HepG2 (cell line): ENCODE data around the gene YKT6. TPM values are rescaled to one million over a fixed set of nuclear protein-coding genes. Genes with fewer than 3 reads are reported as not detected.

ENCODE experiments used
- ATAC-seq: fragments of 200-7000 bp; cut with Tn5 transposase; 3 replicates; pipeline ENCODE4 v1.9.1; 2020; ENCODE audit warnings: mild to moderate bottlenecking, moderate library complexity
- BruUV-seq: library from RNA; stranded (reverse); fragments of 400-500 nt; replicated peaks from 2 replicates; lab custom pipeline; 2021; lab: Mats Ljungman, UMichigan
- CTCF ChIA-PET: fragments of 300-600 bp; formaldehyde crosslinking; extraction: SDS; loops from one replicate; lab custom pipeline; 2021; ENCODE audit warnings: low total read pairs, inconsistent platforms, low intra/inter-chr PET ratio; lab: Yijun Ruan, JAX
- POLR2A ChIA-PET: fragments of 350-600 bp; sonication (Branson Sonifier 250); formaldehyde crosslinking; loops from one replicate; lab custom pipeline; 2020; ENCODE audit warnings: antibody characterized with exemption, inconsistent platforms; lab: Yijun Ruan, JAX
- DNase-seq: peaks from one replicate; pipeline ENCODE4 v3.0.0-alpha.2; 2015; ENCODE audit warnings: low spot score
- FAIRE-seq: peaks from 3 replicates; lab custom pipeline; 2011; peaks lifted over from hg19 to GRCh38; lab: Jason Lieb, UNC
- H2AFZ ChIP-seq: one replicate; pipeline ENCODE4 v1.6.1; 2011; ENCODE audit warnings: low read length, inconsistent platforms
- H3K27ac ChIP-seq: fragments of 300-600 bp; 3 replicates; pipeline ENCODE4 v1.8.0; 2011; ENCODE audit warnings: mixed run types, mild to moderate bottlenecking, mixed read lengths, low read length, inconsistent platforms; ENCODE audit not compliant: insufficient read depth; ENCODE audit errors: extremely low read length
- H3K27me3 ChIP-seq, 2 experiments: fragments of 200-600 bp in 1 of 2; 2 replicates in 1 of 2; 3 replicates in 1 of 2; pipeline versions ENCODE4 v1.6.0 to v1.8.0; 2011; ENCODE audit warnings: low read length in 2 of 2, mild to moderate bottlenecking in 2 of 2, moderate library complexity in 2 of 2, inconsistent platforms in 1 of 2; ENCODE audit not compliant: insufficient read depth in 2 of 2, control insufficient read depth in 1 of 2
- H3K36me3 ChIP-seq, 2 experiments: fragments of 200-600 bp in 1 of 2; replicated peaks in 1 of 2; 2 replicates in 1 of 2; 3 replicates in 1 of 2; pipeline versions ENCODE4 v1.5.1 to v1.8.0; 2011; ENCODE audit warnings: low read length in 2 of 2, inconsistent platforms in 1 of 2; ENCODE audit not compliant: insufficient read depth in 2 of 2, control insufficient read depth in 1 of 2
- H3K4me1 ChIP-seq: 2 replicates; pipeline ENCODE4 v1.5.1; 2012; ENCODE audit warnings: low read length, inconsistent platforms; ENCODE audit not compliant: insufficient read depth
- H3K4me2 ChIP-seq: 2 replicates; pipeline ENCODE4 v1.6.0; 2011; ENCODE audit warnings: low read depth, low read length, inconsistent platforms
- H3K4me3 ChIP-seq, 3 experiments: fragments of 200-600 bp in 1 of 3; sonication (generic), shearing (Covaris generic) in 1 of 3; replicated peaks in 1 of 3; 2 replicates each; pipeline ENCODE4 v1.5.1; 2011 to 2016; ENCODE audit warnings: low read length in 3 of 3, inconsistent platforms in 2 of 3, low read depth in 2 of 3, mild to moderate bottlenecking in 2 of 3, control low read depth in 1 of 3, mixed read lengths in 1 of 3; ENCODE audit not compliant: insufficient read depth in 1 of 3
- H3K79me2 ChIP-seq: one replicate; pipeline ENCODE4 v1.6.1; 2011; ENCODE audit warnings: low read length, inconsistent platforms; ENCODE audit not compliant: insufficient read depth
- H3K9ac ChIP-seq: 2 replicates; pipeline ENCODE4 v1.6.0; 2011; ENCODE audit warnings: mild to moderate bottlenecking, low read depth, low read length, inconsistent platforms; ENCODE audit not compliant: insufficient read depth
- H3K9me3 ChIP-seq: 2 replicates; pipeline ENCODE4 v1.5.1; 2012; ENCODE audit warnings: mild to moderate bottlenecking, low read length
- H4K20me1 ChIP-seq: 2 replicates; pipeline ENCODE4 v1.6.0; 2011; ENCODE audit warnings: inconsistent platforms, mild to moderate bottlenecking, low read length, moderate library complexity; ENCODE audit not compliant: insufficient read depth
- BHLHE40 ChIP-seq: IDR thresholded peaks from 2 replicates; pipeline ENCODE4 v1.6.1; 2011; ENCODE audit warnings: low read length, improper control_type of control experiment
- IRX3 ChIP-seq: sonication (generic); formaldehyde crosslinking; IDR thresholded peaks from 2 replicates; pipeline ENCODE4 v1.8.1; 2023; ENCODE audit warnings: mild to moderate bottlenecking, low read depth, missing genetic modification reagents, borderline replicate concordance
- ISL2 ChIP-seq: sonication (generic); formaldehyde crosslinking; IDR thresholded peaks from 2 replicates; pipeline ENCODE4 v1.5.0; 2020; ENCODE audit warnings: missing genetic modification reagents
- MLLT10 ChIP-seq: sonication (generic); formaldehyde crosslinking; IDR thresholded peaks from 2 replicates; pipeline ENCODE4 v1.4.0; 2020; ENCODE audit warnings: missing genetic modification reagents
- MYNN ChIP-seq: sonication (generic); formaldehyde crosslinking; IDR thresholded peaks from 2 replicates; pipeline ENCODE4 v1.4.0; 2020; ENCODE audit warnings: mild to moderate bottlenecking, low read depth, missing genetic modification reagents
- PRPF4 ChIP-seq: fragments of 200-400 bp; formaldehyde crosslinking; IDR thresholded peaks from 2 replicates; pipeline ENCODE4 v1.6.1; 2016; ENCODE audit warnings: low read length, low read depth; ENCODE audit not compliant: poor library complexity, severe bottlenecking
- SNAPC2 ChIP-seq: sonication (generic); formaldehyde crosslinking; IDR thresholded peaks from 2 replicates; pipeline ENCODE4 v1.8.1; 2022; ENCODE audit warnings: mild to moderate bottlenecking, missing genetic modification reagents
- TSC22D2 ChIP-seq: sonication (generic); formaldehyde crosslinking; IDR thresholded peaks from 2 replicates; pipeline ENCODE4 v1.5.1; 2020; ENCODE audit warnings: missing genetic modification reagents, mild to moderate bottlenecking, borderline replicate concordance
- ZFY ChIP-seq: sonication (generic); formaldehyde crosslinking; IDR thresholded peaks from 2 replicates; pipeline ENCODE4 v1.4.0; 2020; ENCODE audit warnings: missing genetic modification reagents
- ZNF232 ChIP-seq: sonication (generic); formaldehyde crosslinking; IDR thresholded peaks from 2 replicates; pipeline ENCODE4 v1.4.0; 2020; ENCODE audit warnings: missing genetic modification reagents, borderline replicate concordance
- ZNF510 ChIP-seq: sonication (generic); formaldehyde crosslinking; IDR thresholded peaks from 2 replicates; pipeline ENCODE4 v1.4.0; 2020; ENCODE audit warnings: low read depth, mild to moderate bottlenecking, missing genetic modification reagents
- ZNF567 ChIP-seq: sonication (generic); formaldehyde crosslinking; IDR thresholded peaks from 2 replicates; pipeline ENCODE4 v1.8.1; 2023; ENCODE audit warnings: mild to moderate bottlenecking, missing genetic modification reagents, borderline replicate concordance
- WGBS: methylation state at CpG from one replicate; pipeline ENCODE4 v1.1.6; 2017; ENCODE audit warnings: low lambda C conversion rate; 5-methylcytosine and 5-hydroxymethylcytosine counted together
- in situ Hi-C: cut with HindIII; loops from 2 replicates; pipeline ENCODE4 v1.10.0; 2017; ENCODE audit warnings: low pct_unique_long_range_greater_than_20kb; ENCODE audit not compliant: extremely low pct_ligation_motif_present
- intact Hi-C: fragments of 100-400 bp; cut with micrococcal nuclease; formaldehyde crosslinking; loops from one replicate; pipeline ENCODE4 v1.10.0; 2022; ENCODE audit not compliant: unreplicated experiment
- polyA plus RNA-seq, 8 experiments: library from polyadenylated mRNA; depleted of rRNA in 3 of 8; stranded (reverse) in 7 of 8; unstranded in 1 of 8; fragments of >200 nt; fragmentation: Illumina TruSeq in 4 of 8; extraction: Trizol in 4 of 8; gene quantifications; 2 replicates each; pipeline versions ENCODE4 v1.2.1 to v1.2.3, GENCODE V29; 2011 to 2016; ENCODE audit warnings: low read depth in 4 of 8, missing spikeins in 1 of 8, mixed read lengths in 1 of 8; ENCODE audit not compliant: insufficient read depth in 1 of 8
- total RNA-seq, 5 experiments: library from RNA; depleted of rRNA; stranded (reverse); fragments of >200 nt; fragmentation: Illumina TruSeq; extraction: Trizol; gene quantifications; 2 replicates each; pipeline ENCODE4 v1.2.3, GENCODE V29; 2016; ENCODE audit warnings: low read depth in 1 of 5

Gene YKT6
- total and polyA plus RNA-seq, 2 of the 13 experiments (the other 11 are each of a cell fraction or from before 2014, with no cell fraction given), result 52.2 to 60.3 TPM

GRCh38 chr7:44156453-44157010 is 44.2 kb upstream of the YKT6 start:
- no peaks in the 10 kb centered on the region for H3K9me3 ChIP-seq
- in situ Hi-C loops, result no loop called here
- BruUV-seq, result no TSS peak
- H3K36me3 ChIP-seq, result no peaks in the 10 kb centered on the region
- H3K4me2 ChIP-seq, result no peak overlapping the region
- H3K4me3 ChIP-seq, result no peak overlapping the region
- WGBS, result no CpG with 5 or more reads among the region's 4 CpGs
- ATAC-seq (no peak), DNase-seq (no peak), FAIRE-seq (no peak)
- peaks cover 0 to 27% of the 10 kb centered on the region in 2 experiments; a peak in 3 of 5 replicates for H3K27me3 ChIP-seq
- intact Hi-C loops, result no loop called here
- no peaks in the 10 kb centered on the region for H3K79me2 ChIP-seq
- POLR2A ChIA-PET, result no interaction called here
- TF ChIP-seq BHLHE40, result no peak
- TF ChIP-seq MLLT10 (CRISPR knock-in tag), result no peak
- TF ChIP-seq TSC22D2 (CRISPR knock-in tag), result no peak
- no peak for TF ChIP-seq PRPF4
- no peak for TF ChIP-seq ISL2 (CRISPR knock-in tag)
- no peak for TF ChIP-seq SNAPC2 (CRISPR knock-in tag)
- H4K20me1 ChIP-seq, result no peaks in the 10 kb centered on the region
- H2AFZ ChIP-seq, result no peak overlapping the region
- CTCF ChIA-PET, result no interaction called here
- H3K9ac ChIP-seq, result no peak overlapping the region
- no peak overlapping the region for H3K27ac ChIP-seq
- H3K4me1 ChIP-seq, result peaks cover 9% of the 10 kb centered on the region

GRCh38 chr7:44157116-44158080 is 43.4 kb upstream of the YKT6 start:
- no TSS peak for BruUV-seq
- CTCF ChIA-PET, result no interaction called here
- intact Hi-C loops (no loop called here), in situ Hi-C loops (no loop called here)
- Histone ChIP-seq H3K36me3 (no peaks in the 10 kb centered on the region), H3K79me2 (no peaks in the 10 kb centered on the region), H2AFZ (no peak overlapping the region), H3K4me2 (no peak overlapping the region), H3K4me1 (peaks cover 3% of the 10 kb centered on the region), H3K27ac (no peak overlapping the region), H4K20me1 (no peaks in the 10 kb centered on the region), H3K9me3 (no peaks in the 10 kb centered on the region), H3K4me3 (no peak overlapping the region), H3K27me3 (peaks cover 0 to 21% of the 10 kb centered on the region in 2 experiments; a peak in 3 of 5 replicates), H3K9ac (no peak overlapping the region)
- POLR2A ChIA-PET, result no interaction called here
- FAIRE-seq (no peak), DNase-seq (no peak), ATAC-seq (peak; percentile 36; the same call in 2 of the 3 replicates)
- 41% methylated on average over 13 of the region's 15 CpGs for WGBS
- no peak for TF ChIP-seq IRX3 (CRISPR knock-in tag)
- no peak for TF ChIP-seq MYNN (CRISPR knock-in tag)
- no peak for TF ChIP-seq ZNF510 (CRISPR knock-in tag)
- TF ChIP-seq ZNF232 (CRISPR knock-in tag), result no peak
- TF ChIP-seq ZFY (CRISPR knock-in tag), result no peak
- TF ChIP-seq ZNF567 (CRISPR knock-in tag), result no peak
